GM19438 (cell line): Measurements from ENCODE around the gene PHPT1.
"Not testable (repeated sequence)": the region's sequence is repeated elsewhere in the genome, so short reads cannot be mapped to it uniquely, and the experiment has no call there.

Experiments
- ATAC-seq: cut with Tn5 transposase; IDR thresholded peaks from one replicate; pipeline ENCODE4 v1.9.1; 2021; ENCODE audit warnings: low read depth; ENCODE audit not compliant: unreplicated experiment

PHPT1 gene

DNA sequence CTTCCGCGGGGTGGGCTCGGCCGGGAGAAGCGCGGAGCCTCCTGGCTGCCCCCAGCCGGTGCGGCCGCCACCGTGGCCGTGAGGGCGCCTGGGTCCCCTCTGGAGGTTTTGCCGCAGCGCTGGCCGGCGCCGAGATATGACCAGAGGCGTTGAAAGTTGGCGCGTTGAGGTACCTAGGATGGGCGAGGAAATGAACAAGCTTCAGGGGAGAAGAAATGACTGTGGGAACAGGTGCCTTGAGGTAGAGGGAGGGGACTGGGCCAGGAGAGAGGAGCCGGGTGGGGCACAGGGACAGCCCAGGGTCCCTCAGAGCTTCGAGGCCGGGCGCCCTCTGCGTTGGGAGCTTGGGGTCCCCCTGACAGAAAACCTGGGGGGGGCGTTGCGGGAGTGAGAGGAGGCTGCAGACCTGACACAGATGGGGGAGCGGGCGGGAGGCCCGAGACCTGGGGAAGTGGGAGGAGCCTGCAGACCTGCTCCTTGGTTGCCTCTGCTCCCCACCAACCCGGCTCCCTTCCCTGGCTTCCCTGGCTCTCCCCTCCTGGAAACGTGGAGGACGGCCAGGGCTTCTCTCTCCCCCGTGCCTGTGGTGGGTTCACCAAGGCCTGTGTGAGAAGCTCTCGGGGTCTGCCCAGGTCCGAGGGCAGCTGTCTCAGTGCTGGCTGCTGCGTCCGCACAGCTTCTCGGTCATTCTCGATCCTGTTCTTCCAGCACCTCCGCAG is 27.2 kb upstream of the PHPT1 start:
- no peak for ATAC-seq

DNA sequence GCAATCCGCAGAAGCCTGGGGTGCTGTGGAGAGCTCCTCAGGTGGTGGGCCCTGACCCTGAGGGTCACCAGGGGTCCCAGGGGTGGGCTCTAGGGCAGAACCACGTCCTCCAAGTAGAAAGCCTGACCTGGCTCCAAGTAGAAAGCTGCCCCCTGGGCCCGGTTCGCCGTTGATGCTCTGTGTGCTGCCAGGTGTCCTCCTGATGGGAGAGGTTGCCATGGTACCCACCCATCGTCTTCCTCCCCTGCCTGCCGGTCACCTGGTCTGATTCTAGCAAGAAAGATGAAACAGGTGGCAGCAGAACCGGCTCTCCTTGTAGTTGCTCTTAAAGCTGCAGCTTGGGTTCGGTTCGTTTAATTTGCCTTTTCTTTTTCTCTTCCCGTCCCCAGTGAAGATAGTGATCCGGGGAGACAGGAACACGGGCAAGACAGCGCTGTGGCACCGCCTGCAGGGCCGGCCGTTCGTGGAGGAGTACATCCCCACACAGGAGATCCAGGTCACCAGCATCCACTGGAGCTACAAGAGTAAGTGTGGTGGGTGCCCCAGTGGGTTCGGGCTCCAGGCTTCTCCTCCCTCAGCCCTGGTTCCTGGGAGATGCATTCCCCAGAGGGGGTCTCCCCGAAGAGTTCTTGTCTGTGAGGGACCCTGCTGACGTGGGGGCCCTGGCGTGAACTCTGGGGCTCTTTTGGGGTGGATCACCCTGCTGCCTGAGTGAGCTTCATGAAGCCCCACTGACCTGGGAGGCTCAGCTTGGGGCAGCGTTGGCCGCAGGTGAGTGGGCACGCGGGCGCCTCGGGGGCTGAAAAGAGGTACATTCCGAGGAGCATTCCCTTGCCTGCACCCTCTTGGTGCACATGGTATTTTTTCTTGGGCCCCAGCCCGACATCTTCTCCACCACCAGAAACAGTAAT is 25.8 kb upstream of the PHPT1 start:
- ATAC-seq: no peak

DNA sequence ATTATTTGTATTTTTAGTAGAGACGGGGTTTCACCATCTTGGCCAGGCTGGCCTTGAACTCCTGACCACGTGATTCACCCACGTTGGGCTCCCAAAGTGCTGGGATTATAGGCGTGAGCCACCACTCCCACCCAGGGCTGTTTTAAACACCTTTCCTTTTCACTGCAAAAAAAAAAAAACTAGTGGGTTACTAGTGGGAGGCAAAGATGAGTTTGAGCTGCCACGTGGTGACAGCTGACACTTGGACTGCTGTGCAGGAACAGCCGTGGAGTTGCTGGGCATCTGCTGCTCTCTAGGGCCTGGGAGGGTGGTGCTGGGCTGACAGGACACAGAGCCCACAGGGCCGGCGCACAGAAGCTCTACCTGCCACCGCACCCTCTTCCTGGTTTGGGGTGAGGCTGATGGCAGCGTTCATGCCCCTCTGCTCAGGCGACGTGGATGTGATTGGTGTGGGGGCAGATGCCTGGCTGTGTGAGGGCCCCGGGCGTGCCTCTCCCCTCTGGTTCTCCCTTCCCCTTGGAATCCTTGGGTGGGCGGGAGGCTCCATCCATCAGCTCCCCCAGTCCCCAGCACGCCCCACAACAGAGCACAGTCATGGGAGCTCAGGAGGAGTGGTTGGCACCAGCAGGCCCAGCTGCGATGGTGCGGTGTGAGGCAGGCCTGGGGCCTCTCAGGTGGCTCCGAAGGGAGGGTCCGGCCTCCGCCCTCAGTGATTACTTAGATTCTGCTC is 24.5 kb upstream of the PHPT1 start:
- no peak for ATAC-seq

DNA sequence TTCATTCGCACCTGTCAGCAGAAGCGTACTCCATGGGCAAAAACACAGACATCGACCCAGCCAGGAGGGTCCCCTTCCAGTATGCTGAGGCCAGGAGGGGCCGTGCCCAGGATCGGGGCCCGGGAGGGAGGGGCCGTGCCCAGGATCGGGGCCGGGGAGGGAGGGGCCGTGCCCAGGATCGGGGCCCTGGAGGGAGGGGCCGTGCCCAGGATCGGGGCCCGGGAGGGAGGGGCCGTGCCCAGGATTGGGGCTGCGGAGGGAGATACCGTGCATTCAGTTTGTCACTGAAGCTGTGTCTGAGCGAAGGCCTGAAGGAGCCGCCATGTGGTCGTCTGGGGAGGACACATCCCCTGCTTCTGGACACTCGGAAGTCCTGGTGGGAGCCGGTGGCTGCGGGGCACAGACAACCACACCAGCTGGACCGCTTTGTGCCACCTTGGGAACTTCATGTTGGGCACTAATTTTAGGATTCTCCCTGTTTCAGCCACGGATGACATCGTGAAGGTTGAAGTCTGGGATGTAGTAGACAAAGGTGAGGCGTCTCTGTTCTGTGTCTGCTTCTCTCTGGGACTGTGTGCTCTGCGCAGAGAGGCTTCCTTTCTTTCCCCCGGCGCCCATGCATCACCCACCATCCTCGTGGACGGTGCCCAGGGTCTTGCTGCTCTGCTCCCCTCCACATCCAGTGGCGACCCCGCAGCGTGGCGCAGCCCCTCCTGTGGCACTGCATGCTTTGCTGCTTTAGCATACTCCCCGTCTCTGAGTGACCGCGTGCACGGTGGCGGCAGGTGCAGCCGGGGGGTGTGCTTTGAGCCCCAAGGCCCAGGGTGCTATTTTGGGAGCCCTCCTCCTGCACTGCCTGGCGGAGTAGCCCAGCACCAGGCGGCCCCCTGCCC is 23.7 kb upstream of the PHPT1 start:
- ATAC-seq: no peak

DNA sequence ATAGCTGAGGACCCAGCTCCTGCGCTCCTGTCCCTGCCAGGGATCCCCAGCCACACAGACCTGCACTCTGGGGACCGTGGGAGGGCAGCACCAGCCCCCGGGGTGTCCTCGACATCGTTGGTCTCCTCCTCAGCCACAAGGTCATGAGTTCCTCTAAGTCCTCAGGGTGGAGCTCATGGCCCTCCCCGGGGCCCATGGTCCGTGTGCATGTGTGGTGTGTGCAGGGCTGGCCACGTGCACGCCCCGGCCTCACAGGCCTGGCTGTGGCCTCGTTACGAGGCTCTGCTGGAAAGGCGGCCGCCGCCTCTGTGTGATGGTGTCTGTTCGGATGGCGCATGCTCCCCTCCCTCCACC is 23.0 kb upstream of the PHPT1 start:
- ATAC-seq: no peak

DNA sequence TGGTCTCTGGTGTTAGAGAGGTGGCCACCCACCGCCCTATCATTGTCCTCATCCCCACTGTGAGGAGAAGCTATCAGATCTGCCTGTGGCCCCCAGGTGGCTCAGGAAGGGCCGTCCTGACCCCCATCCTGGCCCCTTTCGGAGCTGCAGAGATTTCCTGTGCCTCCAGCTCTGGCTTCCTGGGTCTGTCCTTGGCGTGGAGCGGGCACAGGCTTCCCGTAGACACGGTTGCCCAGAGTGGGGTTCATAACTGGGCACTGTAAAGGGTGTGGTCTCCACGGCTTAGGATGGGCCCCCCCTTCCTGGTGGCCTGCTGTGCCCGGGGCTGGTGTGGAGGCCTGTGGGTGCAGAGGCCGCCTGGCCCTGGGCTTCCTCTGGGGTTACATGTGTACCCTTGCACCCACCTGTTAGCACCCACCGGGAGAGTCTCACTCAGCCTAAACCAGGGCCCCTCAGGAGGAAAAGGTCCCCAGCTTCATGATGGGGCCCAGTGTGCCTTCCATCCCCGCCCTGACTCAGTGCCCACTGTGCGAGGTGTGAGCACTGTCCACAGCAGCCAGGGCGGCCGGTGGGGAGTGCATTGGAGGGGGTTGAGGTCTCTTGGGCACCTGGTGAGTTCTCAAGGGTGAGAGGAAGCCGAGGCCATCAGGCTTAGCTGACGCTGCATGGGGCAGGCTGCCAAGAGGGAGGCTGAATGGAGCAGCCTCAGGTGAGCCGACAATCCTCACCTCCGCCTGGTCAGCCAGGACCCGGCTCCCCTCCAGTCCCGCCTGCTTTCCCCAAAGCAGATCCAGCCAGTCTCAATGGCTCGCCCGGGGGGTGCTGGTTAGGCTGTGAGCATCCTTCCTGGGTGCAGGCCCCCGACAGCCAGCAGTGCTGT is 22.3 kb upstream of the PHPT1 start:
- no peak for ATAC-seq

DNA sequence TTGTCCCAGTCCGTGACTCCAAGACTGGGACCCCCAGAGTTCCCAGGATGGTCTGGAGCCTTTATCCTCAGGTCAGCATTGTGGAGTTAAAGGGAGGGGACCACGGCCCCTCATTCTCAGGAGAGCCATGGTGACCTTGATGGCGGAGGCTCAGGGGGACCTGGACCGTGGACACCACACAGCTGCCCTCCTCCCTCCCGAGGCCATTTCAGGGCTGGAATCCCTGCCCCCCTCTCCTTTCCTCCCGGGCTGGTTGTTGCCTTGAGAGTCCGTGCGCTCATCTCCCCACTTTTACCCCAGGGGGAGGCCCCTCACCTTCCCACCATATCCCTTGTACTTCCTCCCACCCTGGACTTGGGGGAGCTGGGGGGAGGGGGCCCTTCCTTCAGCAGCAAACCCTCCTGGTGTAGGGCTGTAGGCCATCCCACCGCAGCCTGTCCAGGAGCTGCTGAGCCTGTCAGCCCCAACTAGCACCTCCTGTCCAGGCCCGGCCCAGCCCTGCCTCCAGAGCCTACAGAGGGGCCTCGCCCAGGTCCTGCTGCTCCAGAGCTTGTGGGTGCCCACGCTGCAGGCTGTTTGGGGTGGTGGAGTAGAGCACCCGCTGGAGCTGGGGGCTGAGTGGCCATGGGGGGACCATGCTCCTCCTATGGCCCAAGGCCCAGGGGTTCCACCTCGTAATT is 21.3 kb upstream of the PHPT1 start:
- ATAC-seq: no peak

DNA sequence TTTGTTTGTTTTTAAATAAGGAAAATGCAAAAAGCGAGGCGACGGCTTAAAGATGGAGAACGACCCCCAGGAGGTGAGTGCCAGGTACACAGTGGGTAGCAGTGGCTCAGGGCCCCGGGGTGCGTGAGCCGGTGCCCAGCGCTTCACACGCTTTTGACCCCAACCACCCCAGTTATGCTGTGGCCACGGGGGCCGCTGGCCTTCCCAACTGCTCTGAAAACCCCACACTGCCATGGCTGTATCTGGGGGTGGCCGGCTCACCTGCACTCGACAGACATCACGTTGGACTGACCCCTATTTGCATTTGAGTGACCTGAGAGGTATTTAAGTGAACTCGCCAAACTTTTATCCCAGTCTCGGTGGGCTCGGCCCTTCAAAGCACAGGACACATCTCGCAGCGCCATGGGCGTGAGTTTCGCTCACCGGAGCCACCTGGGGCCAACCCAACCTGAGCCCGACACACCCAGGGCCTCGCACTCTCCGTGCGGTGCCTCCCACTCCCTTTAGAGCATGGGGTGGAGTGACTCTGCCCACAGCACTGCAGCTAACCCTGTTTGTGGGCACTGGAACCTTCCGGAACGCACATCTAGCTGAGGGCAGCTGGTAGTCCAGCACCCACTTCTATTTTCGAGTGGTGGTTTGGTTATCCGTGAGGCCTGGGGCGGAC is 20.6 kb upstream of the PHPT1 start:
- ATAC-seq: no peak

DNA sequence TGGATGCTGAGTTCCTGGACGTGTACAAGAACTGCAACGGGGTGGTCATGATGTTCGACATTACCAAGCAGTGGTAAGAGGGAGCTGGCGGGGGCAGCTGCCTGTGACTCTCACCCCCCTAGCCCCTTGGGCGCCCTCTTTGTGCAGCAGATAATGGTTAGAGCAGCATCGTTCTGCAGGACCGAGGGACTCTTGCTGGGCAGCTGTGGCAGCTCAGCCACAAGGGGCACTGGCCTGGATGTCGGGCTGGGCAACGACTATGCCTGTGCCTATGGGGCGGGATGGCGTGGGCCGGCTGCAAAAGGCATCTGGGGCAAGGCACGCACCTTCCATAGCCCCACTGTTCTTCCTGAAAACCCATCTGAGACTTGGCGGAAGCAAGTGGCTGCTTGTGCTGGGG is 19.8 kb upstream of the PHPT1 start:
- no peak for ATAC-seq

DNA sequence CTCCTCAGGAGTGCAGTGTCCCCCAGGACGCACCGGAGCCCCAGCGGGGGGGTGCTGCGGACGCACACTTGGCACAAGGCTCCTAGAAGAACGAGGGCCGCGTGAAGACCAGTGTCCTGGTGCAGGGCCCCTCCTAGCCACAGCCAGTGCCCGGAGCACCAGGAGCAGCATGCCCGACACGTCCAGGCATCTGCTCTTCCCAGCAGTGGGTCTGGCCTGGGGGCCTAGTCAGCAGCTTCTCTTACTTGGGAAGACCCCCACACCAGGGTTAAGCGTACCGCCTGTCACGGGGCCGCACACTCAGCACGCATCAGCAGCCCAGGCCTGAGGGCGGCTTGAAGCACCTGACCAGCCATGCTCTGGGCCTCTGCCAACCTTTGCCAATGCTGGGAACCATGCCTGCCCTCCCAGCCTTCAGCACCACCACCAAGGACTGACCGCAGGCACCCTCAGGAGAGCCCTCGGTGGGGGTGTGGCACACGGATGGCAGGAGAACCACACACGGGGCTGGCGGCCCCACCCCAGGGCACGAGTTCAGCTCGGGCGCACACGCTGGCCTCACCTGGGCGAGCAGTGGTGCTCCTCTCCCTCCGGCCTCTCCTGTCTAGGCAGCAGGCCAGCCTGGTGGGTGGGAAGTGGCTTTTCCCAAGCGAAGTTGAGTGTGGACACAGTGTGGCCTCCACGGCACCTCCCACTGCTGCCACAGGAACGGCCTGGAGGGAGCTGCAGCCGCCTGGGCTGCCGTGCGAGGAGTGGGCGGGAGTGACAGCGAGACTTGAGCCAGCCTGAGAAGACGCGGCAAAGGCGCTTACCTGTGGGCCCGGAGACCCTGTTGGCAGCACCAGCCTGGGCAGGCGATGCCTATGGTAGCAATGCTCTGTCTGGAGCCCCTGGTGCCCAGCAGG is 19.0 kb upstream of the PHPT1 start:
- no peak for ATAC-seq

DNA sequence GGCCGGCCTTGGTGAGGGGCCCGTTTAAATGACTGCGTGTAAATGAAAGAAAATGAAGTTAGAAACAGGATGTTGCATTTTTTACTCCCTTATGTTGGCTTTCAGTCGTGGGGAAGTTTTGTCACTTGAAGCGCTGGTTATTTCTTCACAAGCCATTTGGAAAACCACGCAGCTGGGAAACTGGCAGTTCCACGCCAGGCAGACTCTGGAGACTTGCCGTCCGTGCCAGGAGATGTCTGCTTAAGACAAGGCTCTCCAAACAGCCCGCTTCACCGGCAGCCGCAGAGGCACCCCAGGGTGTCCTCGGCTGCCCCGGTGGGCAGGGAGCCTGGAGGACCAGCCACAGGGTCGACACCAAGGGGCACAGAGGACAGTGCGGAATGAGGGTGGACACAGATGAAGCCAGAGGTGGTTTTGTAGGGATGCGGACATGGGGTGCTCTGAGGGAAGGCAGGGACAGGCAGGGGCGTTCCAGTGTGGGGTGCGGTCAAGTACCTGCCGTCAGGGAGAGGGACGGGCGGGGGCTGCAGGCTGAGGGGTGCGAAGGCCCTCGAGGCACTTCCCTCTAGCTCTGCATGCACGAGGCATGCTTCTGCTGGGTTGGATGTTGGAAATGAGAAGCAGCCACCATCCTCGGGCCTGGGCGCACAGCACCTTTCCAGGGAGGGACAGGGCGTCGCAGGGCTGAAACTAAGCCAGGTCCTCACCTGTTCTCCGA is 18.0 kb upstream of the PHPT1 start:
- ATAC-seq: no peak

DNA sequence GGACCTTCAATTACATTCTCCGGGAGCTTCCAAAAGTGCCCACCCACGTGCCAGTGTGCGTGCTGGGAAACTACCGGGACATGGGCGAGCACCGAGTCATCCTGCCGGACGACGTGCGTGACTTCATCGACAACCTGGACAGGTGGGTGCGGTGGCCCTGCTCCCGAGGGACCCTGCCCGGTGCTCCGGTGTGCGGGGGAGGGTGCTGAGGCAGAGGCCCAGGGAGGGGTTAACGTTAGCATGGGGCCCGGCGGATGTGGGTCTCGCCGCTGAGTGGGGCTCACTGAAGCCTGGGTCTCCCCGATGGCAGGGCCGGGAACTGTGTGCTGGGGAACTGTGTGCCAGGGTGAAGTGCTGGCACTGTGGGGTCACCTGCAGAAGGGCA is 17.5 kb upstream of the PHPT1 start:
- ATAC-seq: no peak

DNA sequence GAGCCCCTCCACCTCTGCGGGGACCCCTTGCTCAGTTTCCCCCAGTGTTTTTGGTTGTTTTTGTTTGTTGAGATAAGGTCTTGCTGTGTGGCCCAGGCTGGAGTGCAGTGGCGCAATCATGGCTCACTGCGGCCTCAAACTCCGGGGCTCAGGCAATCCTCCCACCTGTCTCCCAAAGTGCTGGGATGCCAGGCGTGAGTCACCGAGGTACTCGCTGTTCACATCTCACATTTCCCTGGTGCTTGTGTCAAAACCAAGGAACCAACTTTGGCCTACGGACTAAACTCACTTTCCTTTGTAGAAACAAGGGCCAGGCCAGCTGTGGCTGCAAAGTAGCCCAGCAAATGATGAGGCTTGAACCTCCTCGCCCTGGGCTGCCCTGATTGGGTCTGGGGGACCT is 16.6 kb upstream of the PHPT1 start:
- no peak for ATAC-seq

DNA sequence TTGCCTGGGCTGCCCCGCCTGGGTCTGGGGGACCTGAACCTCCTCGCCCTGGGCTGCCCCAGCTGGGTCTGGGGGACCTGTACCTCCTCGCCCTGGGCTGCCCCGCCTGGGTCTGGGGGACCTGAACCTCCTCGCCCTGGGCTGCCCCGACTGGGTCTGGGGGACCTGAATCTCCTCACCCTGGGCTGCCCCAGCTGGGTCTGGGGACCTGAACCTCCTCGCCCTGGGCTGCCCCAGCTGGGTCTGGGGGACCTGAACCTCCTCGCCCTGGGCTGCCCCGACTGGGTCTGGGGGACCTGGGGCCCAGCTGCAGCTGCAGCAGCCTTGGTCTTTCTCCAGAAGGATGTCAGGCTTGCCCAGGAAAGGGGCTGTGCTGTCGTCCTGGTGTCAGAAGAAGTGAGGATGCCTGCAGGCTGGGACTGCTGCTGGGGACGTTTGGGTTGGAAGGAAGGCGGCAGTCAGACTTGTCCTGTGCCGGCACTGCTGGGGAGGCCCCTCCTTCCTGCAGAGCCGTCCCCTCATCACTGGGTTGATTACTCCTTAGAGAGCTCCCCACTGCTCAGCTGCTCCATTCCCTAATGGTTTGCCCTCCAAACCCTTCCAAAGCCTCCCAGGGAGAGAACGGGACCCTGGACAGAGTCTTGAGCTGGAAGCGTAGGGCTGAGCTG is 15.7 kb upstream of the PHPT1 start:
- ATAC-seq: not testable (repeated sequence)

DNA sequence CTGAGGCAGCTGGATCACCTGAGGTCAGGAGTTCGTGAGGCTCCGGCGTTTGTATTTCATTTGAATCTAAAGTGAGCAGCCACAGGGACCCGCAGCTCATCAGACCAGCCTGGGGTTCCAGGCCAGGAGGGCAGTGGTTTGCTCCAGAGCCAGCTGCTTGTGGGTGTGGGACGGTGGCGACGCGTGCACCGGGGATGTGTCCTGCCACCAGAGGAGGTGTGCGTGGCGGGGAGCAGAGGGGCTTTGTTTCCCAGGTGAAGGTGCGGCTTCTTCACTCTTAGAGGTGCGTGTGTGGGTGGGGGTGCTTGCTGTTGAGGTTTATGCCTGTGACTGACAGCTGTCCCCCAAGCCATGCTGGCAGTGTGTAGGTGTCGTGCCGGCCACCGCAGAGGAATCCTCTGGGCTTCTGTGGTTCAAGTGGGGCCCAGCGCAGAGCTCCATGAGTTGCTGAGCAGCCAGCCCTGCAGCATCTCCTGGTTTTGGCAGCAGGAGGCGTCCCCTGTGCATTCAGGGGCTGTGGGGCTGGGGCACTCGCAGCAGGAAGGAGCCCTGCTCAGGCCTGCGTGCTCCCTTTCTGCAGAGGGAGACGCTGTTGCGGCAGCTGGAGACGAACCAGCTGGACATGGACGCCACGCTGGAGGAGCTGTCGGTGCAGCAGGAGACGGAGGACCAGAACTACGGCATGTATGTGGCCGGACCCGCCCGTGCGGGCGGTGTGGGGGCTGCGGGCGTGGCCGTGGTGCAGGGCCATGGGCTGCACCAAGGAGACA is 13.9 kb upstream of the PHPT1 start:
- no peak for ATAC-seq
